GM18858 (cell line): ENCODE measurements around the gene IL1RL2.
A peak's percentile ranks its signal among the peaks of the same experiment; 100 is the strongest.

Source experiments
- ATAC-seq: cut with Tn5 transposase; IDR thresholded peaks from one replicate; pipeline ENCODE4 v1.9.1; 2021; ENCODE audit not compliant: unreplicated experiment

Gene IL1RL2

DNA sequence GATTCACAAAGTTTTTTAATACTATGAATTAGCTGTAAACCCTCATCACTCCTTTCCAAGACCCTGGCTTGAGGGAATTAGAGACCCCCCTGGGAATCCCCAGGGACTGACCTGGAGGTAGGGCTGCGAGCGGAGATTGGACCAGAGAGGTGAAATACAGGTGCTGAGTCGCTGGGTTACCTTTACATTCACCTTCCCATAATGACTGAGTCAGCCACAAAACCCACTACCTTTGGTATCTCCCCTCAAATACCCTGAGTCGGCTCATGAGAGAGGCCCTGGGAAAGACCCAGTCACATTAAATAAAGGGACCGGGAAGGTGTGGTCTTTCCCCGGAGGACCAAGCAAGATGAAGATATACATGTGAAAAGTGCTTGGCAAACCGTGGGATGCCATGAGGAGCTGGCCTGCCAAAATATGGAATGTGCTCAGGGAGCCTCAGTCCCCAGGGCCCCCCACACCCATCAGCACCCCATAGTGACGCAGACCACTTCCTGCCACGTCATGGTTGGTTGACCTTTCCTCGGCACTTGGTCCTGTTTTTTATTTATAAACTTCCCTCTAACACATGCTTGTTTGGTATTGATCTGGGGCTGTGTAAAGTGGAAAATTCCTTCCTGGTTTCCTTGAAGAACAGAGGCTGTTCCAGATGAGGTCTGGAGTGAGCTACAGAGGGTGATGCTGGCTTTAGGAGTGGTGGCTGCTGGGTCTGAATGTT is 51.4 kb downstream of the IL1RL2 start:
- no peak for ATAC-seq

- ATAC-seq: no peak
Observed at GRCh38 chr2:102238778-102239177, 52.0 kb downstream of the IL1RL2 start.

GRCh38 chr2:102239344-102239743 is 52.5 kb downstream of the IL1RL2 start:
- no peak for ATAC-seq

- ATAC-seq: peak; percentile 92
Observed at GRCh38 chr2:102240640-102241370, 54.0 kb downstream of the IL1RL2 start.

GRCh38 chr2:102241616-102242305 is 54.9 kb downstream of the IL1RL2 start:
- no peak for ATAC-seq

GRCh38 chr2:102245266-102246151 is 58.7 kb downstream of the IL1RL2 start:
- ATAC-seq: no peak

- ATAC-seq: no peak
Observed at GRCh38 chr2:102250278-102250821, 63.5 kb downstream of the IL1RL2 start.

GRCh38 chr2:102251042-102251848 is 64.4 kb downstream of the IL1RL2 start:
- no peak for ATAC-seq

DNA sequence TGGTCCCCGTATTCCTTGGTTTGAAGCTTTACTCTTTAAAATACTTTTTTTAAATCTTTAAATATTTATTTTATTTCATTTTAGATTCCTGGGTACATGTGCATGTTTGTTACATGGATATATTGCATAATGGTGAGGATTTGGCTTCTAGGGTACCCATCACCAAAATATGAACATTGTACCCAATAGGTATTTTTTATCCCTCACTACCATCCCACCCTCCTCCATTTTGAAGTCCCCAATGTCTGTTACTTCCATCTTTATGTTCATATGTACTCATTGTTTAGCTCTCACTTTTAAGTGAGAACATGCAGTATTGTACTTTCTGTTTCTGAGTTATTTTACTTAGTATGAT is 65.0 kb downstream of the IL1RL2 start:
- no peak for ATAC-seq

DNA sequence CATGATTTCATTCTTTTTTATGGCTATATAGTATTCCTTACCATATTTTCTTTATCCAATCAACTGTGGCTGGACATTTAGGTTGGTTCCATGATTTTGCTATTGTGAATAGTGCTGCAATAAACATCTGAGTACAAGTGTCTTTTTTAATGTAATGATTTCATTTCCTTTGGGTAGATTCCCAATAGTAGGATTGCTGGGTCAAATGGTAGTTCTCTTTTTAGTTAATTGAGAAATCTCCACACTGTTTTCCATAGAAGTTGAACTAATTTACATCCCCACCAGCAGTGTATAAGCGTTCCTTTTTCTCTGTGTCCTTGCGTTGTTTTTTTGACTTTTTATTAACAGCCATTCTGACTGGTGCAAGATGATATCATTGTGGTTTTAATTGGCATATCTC is 65.4 kb downstream of the IL1RL2 start:
- no peak for ATAC-seq

GRCh38 chr2:102253140-102253752 is 66.4 kb downstream of the IL1RL2 start:
- ATAC-seq: no peak

DNA sequence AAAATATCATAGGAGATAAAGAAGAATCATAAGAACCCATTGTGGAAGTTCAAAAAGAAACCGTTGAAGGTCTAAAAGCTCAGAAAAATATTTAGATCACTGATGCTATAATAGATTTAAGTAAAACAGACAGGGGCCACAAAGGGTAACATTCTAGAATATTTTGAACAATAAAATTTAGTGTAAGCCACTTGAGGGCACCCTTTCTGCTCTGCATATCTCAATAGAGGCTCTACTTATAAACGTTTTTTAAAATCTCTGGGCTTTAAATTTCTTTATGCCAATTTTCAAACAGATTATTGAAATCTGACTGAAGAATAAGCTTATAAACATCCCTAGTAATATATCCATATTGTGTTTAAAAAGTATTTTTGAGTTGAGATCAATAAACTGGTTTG is 66.9 kb downstream of the IL1RL2 start:
- no peak for ATAC-seq

DNA sequence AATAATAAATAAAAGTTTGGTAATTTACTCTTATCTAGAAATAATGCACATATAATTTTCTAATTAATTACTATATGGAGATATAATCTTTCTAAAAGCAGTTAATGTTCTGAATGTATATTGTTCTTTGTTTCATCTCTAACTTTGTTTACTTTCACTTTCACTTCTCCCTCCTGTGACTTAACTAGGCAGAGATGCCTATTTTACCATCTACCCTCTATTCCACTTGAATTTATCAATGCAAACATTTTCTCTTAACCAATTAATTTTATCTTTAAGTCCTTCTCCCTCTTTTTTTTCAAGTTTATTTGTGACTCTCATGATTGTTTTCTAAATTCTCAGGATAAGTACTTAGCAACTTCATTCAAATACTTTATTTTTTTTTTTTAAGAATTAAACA is 69.5 kb downstream of the IL1RL2 start:
- ATAC-seq: no peak

- ATAC-seq: no peak
Observed at GRCh38 chr2:102256874-102257462, 70.1 kb downstream of the IL1RL2 start.

GRCh38 chr2:102258025-102258385 is 71.2 kb downstream of the IL1RL2 start:
- ATAC-seq: no peak

DNA sequence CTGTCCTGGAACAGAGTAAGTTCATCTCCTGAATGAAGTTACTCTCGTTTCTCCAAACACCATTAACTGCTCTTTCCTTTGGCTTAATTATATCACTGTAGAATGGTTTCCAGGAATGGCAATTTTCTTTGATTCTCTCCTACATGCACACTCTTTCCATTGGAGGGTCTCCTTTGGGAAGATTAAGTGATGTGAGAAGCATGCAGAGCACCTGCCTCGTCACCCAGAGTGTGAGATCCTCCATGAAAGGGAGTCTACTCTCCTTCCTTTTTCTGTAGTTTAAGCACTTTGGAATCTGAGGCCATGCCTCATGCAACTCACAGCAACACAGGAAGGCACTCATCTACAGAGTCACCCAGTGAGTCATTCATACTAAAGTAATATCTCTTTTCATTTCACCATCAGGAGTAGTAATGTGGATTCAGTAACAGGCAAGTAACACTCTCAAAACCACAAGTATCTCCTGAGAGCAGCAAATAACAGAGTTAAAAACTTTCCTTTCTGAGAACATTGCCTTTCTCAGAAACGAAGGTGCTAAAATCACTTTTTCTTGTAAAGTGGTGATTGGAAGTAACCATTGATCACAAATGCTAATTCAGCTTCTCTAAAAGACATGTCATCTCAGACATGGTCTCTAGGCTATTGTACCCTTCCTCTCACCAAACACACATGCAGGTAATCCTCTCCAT is 71.7 kb downstream of the IL1RL2 start:
- ATAC-seq: no peak

DNA sequence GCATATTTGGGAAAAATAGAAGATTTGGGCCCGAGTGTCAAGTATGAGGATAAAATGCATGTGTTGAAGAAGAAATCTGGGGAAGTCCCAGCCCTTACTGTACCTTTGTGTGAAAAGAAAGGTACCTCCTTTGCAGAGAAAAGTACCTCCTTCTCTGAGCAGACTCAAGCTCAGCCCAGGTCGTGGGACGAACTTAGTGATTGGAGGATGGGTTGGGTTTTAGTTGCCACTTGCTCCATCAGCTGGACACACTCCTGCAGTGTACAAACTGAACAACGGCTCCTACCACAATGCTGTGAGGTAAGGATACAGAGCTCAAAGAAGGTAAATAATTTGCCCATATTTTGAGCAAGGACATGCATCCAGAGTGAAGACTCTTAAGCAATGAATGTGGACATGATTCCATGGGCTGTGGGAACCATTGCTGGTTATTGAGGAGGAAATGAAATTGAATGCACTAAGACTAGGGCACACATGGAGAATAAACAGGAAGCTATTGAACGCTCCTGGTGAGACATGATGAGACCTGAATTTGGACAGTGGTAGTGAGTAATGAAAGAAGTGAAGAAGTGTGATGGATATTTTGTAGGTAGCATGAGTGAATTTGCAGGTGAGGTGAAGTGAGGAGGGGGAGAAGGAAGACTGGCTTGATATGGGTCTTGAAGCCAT is 74.8 kb downstream of the IL1RL2 start:
- no peak for ATAC-seq
